Heart left ventricle (tissue), 13 donors: ENCODE measurements around the gene MEG3.

Source experiments
- POLR2A ChIP-seq, 2 donors: fragments of 450-650 bp; IDR thresholded peaks; one replicate each; pipeline ENCODE4 v1.6.1; 2017; ENCODE audit warnings: antibody characterized with exemption in 2 of 2, mild to moderate bottlenecking in 2 of 2, moderate library complexity in 2 of 2
- TF ChIP-seq, protein P1 (sequence below), 12 donors: fragments of 200-600 bp; sonication (generic) in 4 of 12; IDR thresholded peaks; one replicate each; pipeline versions ENCODE4 v1.5.0 to v1.8.0; 2018 to 2022; ENCODE audit warnings: antibody characterized with exemption in 12 of 12, mild to moderate bottlenecking in 5 of 12
- donor health status: ischemic (EF 13 %, LVEDD 7.1; RV severe dilation, severe dysfunction).
- donor health status: DM: no; HTN: yes; CAD: no.
- donor health status: DM: no; HTN: no; CAD: no.
- donor health status: ischemic (EF 25% LVEDD 6.9; RV normal size, moderate dysfunction).
- donor health status: ischemic (EF 25% LVEDD 5.7; RV mildly dilated, moderate dysfunction).
- donor health status: ischemic (EF 35%, LVEDD 5.7; RV mildly dilated, moderate dysfunction).
- donor health status: nonischemic (EF 11% LVEDD 7.7; RV severe dilation, severe dysfunction).
- donor health status: DM: yes; HTN: yes; CAD: no.
- donor health status: PGD.
- donor health status: ischemic (EF 29% LVEDD 5.4; RV normal size, mild dysfunction).
- donor health status: nonischemic (EF 23%, LVEDD 6.1; RV moderate dilation, normal function).

DNA sequence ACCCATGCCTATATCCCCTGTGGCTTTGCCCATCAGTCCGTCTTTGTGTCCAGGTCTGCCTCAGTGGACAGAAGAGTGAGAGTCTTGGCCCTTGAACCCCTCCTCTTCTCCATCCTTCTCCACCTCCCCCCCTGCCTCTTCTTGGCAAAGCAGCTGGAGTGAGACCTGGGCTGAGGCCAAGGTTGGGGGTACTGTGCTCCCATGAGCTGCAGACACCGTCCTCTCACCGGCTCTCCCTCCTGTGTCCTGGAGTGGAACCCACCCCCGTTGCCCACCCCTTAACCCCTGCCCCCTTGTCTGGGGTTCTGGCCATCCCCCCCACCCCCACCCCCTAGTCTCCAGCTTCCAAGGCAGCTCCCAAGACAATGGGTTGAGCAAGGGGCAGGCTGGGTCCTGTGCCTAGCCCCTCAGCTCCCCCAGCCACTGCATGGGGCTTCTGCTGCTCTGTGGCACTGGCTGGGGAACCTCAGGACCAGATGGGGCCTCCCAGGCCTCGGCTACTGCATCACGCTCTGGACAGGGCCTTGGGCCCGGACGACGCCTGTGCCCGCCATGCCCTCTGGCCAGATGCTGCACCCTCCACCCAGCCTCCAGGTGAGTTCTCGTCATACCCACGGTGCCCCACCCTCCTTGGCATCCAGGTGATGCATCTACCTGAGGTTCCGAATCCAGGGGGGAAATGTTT, 41.9 kb downstream of the MEG3 start:
- TF ChIP-seq, protein P1, sequence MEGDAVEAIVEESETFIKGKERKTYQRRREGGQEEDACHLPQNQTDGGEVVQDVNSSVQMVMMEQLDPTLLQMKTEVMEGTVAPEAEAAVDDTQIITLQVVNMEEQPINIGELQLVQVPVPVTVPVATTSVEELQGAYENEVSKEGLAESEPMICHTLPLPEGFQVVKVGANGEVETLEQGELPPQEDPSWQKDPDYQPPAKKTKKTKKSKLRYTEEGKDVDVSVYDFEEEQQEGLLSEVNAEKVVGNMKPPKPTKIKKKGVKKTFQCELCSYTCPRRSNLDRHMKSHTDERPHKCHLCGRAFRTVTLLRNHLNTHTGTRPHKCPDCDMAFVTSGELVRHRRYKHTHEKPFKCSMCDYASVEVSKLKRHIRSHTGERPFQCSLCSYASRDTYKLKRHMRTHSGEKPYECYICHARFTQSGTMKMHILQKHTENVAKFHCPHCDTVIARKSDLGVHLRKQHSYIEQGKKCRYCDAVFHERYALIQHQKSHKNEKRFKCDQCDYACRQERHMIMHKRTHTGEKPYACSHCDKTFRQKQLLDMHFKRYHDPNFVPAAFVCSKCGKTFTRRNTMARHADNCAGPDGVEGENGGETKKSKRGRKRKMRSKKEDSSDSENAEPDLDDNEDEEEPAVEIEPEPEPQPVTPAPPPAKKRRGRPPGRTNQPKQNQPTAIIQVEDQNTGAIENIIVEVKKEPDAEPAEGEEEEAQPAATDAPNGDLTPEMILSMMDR (IDR thresholded peaks at IDR 0.05) = no peak
- no peak for TF ChIP-seq POLR2A (IDR thresholded peaks at IDR 0.05)
